UCSD-AML1 (cell line): ENCODE measurements around the gene MICALL1.
"Not testable (repeated sequence)": the region's sequence is repeated elsewhere in the genome, so short reads cannot be mapped to it uniquely, and the experiment has no call there.

ENCODE experiments used
- DNase-seq: peaks from one replicate; lab custom pipeline; 2025; ENCODE audit not compliant: unreplicated experiment; lab: John Stamatoyannopoulos, UW

MICALL1 gene

GRCh38 chr22:37954686-37955085 is 48.6 kb downstream of the MICALL1 start:
- no peak for DNase-seq

DNA sequence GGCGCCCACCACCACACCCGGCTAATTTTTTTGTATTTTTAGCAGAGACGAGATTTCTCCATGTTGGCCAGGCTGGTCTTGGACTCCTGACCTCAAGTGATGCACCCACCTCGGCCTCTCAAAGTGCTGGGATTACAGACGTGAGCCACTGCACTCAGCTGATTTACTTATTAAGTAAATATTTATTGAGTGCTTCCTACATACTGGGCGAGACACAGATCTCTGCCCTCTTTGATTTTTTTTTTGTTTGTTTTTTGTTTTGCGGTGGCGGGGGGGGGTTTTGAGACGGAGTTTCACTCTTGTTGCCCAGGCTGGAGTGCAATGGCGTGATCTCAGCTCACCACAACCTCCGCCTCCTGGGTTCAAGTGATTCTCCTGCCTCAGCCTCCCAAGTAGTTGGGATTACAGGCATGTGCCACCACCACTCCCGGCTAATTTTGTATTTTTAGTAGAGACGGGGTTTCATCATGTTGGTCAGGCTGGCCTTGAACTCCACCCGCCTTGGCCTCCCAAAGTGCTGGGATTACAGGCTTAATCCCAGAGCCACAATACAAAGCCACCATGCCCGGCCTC is 49.8 kb downstream of the MICALL1 start:
- not testable (repeated sequence) for DNase-seq

DNA sequence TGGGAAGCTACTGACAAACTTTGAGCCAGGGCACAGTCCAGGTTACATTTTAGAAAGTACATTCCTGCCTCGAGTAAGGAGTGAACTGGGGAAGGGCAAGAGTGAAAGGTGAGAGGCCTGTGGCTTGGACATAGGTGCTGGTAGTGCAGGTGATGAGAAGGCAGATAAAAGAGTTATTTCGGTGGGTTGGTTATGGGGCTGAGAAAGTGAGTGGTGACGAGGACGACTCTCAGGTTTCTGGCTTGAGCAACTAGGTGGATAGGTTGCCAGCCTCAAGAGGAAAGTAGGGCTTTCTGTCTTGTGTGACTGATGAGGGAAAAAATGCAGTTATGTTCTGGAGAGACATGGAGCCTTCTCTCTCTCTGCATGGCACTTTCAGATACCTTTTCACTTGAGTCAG is 51.1 kb downstream of the MICALL1 start:
- no peak for DNase-seq

GRCh38 chr22:37959231-37959825 is 53.2 kb downstream of the MICALL1 start:
- DNase-seq: no peak

- DNase-seq: no peak
These were observed 55.0 kb downstream of the MICALL1 start for GRCh38 chr22:37961062-37961461.

GRCh38 chr22:37965940-37966664 is 60.0 kb downstream of the MICALL1 start:
- no peak for DNase-seq

DNA sequence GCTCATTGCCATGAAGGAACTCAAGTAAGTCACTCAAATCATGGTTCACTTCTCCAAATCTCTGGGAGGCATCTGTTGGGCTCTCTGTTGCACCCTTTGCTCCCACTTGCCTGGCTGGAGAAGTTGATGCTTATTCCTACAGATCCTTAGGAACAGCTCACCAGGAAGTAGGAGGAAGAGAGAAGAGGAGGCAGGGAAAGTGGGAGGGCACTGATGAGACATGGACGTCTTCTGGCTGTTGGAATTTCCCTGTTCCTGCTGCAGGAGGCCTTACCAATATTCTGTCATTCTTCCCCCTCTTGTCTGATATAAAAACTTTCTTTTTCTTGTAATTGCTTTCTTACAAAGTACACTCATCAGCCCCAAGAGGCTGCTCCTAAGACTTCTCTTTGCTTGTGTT is 61.0 kb downstream of the MICALL1 start:
- no peak for DNase-seq

GRCh38 chr22:37967637-37968451 is 61.7 kb downstream of the MICALL1 start:
- DNase-seq: no peak

DNA sequence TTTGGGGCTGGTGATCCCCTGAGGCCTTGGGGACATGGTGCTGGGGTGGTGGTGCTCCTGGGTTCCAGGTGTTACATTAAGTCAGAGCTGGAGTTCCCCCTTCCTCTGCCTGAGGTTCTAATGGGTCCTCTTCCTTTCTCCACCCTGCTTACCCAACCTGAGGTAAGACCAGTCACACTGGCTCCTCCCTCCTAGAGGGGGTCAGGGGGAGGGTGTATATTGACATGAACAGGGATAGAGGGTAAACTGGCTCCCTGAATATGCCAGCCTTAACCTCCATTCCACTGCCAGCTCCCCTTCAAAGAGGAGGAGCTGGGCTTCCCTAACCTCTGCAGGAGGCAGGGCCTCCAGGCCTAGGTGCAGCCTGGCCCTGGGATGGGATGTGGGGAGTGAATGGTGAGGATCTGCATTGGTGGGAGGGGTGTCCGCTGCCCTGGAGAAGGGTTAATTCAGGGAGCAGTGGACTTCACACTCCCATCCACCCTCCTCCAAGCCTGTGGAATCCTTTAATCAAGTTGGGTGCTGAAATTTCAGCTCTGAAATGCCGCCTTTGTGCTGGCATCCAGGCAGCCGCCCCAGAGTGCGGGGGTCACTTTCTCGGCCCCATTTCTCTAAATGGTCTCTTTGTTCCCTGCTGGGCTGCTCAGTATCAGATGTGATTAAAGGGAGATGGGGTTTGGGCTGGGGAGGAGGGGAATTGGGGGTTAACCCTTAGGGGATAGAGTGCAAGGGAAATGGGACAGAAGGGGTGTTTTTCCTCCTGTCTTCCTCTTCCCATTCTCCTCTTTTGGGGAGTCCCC is 62.6 kb downstream of the MICALL1 start:
- DNase-seq: no peak

- no peak for DNase-seq
These were observed 64.8 kb downstream of the MICALL1 start for GRCh38 chr22:37970864-37971263.

DNA sequence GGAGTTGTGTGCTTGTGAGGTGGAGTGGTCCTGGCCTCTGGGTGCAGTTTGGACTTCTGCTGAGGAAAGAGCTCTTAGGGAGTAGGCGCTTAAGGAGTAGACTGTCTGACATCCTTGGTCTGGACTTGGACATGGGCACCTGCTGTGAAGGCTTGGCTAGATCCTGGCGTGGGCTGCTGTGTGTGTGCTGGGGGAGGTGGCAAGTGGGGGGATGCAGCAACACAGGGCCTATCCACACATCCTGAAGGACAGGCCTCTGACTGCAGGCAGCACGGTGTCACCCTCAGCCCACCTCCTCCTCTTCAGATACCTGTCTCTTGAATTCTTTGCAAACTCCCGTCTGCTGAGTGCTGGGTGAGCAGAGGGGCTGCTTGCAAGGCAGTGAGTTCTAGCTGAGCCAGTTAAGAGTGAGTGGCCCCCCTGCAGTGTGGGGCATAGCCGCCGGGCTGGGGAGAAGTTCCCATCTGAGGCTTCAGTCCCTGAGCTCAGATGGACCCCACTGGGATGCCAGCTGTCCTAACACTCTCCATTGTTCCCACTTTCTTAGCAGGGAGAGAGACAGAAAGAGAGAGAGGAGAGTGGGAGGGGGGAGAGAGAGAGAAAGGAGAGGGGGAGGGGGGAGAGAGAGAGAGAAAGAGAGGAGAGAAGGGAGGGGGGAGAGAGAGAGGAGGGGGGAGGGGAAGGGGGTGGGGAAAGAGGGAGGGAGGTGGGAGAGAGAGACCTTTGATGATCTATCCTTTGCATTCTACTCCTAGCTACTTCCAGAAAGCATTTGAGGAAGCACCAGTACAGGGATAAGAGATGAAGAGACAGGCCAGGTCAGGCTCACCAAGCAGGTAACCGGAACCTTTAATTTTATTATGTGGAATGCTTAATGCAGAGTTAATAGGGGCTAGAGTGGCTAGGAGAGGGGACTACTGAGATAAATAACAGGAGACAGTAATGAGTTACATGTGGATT is 65.7 kb downstream of the MICALL1 start:
- no peak for DNase-seq

- no peak for DNase-seq
These were observed 66.4 kb downstream of the MICALL1 start for GRCh38 chr22:37972527-37972926.

GRCh38 chr22:37973271-37974170 is 67.4 kb downstream of the MICALL1 start:
- DNase-seq: no peak

- DNase-seq: no peak
These were observed 69.1 kb downstream of the MICALL1 start for GRCh38 chr22:37975153-37975552.

DNA sequence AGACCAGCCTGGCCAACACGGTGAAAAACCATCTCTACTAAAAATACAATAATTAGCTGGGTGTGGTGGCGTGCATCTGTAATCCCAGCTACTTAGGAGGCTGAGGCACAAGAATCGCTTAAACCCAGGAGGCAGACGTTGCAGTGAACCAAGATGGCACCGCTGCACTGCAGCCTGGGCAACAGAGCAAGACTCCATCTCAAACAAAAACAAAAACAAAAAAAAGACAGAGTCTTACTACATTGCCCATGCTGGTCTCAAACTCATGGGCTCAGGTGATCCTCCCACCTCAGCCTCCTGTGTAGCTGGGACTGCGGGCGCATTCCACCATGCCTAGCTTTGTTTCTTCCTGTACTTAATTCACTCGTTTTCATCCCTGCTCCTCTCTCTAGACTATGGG is 69.9 kb downstream of the MICALL1 start:
- not testable (repeated sequence) for DNase-seq

- no peak for DNase-seq
These were observed 70.5 kb downstream of the MICALL1 start for GRCh38 chr22:37976547-37976946.

DNA sequence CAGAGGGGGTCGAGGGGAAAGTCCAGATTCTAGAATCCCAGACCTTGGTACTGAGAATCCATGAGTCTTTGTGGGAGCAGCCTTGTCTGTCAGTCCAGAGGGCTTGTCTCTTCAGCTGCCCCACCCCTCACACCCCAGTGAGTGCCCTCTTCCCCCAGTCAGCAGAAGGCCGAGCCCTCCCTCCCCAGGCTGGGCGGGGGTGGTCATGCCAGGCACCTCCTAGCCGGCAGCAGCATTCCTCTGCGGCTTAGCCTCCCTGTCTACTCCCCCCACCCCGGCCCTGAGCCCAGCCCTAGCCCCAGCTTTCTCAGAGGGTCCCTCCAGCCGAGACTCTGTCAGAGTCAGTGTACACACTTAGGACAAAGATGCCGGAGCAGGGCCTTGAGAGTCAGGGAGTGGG is 73.7 kb downstream of the MICALL1 start:
- DNase-seq: no peak

DNA sequence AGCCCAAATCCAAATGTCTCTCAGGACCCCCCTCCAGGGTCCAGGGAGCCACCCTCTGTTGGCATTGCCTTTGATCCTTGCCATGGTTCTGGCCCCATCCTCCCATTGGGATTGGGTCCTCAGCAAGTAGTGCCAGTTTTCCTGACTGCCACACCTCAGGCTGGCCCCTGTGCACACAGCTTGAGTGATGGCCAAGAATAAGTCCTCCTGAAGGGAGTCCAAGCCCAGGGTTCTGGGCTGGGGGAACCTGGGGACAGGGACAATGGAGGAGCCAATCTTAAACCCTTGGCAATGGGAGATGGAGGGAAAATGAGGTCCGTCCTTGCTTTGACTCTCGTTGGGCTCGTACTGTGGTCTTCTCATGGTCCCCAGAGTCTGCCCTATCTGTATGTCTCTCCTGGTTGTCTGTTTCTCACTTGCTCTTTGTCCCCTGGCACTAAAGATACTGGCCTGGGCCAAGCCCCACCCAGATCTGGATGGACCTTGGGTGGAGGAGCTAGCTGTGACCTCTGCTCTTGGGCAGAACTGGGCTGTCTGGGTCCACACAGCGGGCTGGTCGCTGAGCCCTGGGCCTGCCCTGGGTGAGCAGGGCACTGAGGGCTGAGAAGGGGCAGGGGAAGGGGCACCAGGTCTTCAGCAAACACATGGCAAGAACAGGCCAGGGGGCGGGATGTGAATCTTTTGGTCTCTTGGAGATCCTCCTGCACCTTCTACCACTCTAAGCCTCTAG is 75.3 kb downstream of the MICALL1 start:
- no peak for DNase-seq
